Ascending aorta (tissue), 2 donors: ENCODE data around the gene C3orf49. TPM values are rescaled to one million over a fixed set of nuclear protein-coding genes. Genes with fewer than 3 reads are reported as not detected.

ENCODE experiments used
- DNase-seq, 2 donors: peaks; one replicate each; pipeline ENCODE4 v3.0.0-alpha.2; 2019; ENCODE audit warnings: low spot score in 2 of 2
- H3K27ac ChIP-seq, 2 donors: fragments of 200-600 bp; sonication (generic); one replicate each; pipeline ENCODE4 v1.5.1; 2016 to 2017; ENCODE audit warnings: mild to moderate bottlenecking in 1 of 2
- H3K27me3 ChIP-seq: fragments of 200-600 bp; sonication (generic); one replicate; pipeline ENCODE4 v1.5.1; 2017
- H3K36me3 ChIP-seq, 2 donors: fragments of 200-600 bp; sonication (generic); one replicate each; pipeline ENCODE4 v1.5.1; 2016
- H3K4me1 ChIP-seq, 2 donors: fragments of 200-600 bp; sonication (generic); one replicate each; pipeline ENCODE4 v1.5.1; 2016 to 2017; ENCODE audit warnings: mild to moderate bottlenecking in 1 of 2
- H3K4me3 ChIP-seq, 2 donors: fragments of 200-600 bp; sonication (generic); one replicate each; pipeline ENCODE4 v1.5.1; 2016 to 2017; ENCODE audit warnings: mild to moderate bottlenecking in 1 of 2
- H3K9me3 ChIP-seq, 2 donors: fragments of 200-600 bp; sonication (generic); one replicate each; pipeline ENCODE4 v1.5.1; 2016
- intact Hi-C: fragments of 100-400 bp; cut with DNase I; formaldehyde crosslinking; loops from one replicate; pipeline ENCODE4 v1.15.1; 2023
- total RNA-seq: library from RNA; depleted of rRNA; stranded (reverse); fragments of >200 nt; gene quantifications from one replicate; pipeline ENCODE4 v1.1.0, GENCODE V29; 2016
- TF ChIP-seq, protein P1 (sequence below), 3 experiments: fragments of 200-600 bp in 2 of 3; fragments of 450-650 bp in 1 of 3; sonication (generic) in 2 of 3; IDR thresholded peaks; one replicate each; pipeline ENCODE4 v1.5.1; 2016 to 2019; ENCODE audit warnings: antibody characterized with exemption in 3 of 3, mild to moderate bottlenecking in 1 of 3, moderate library complexity in 1 of 3

The C3orf49 gene
- total RNA-seq, 1 donor from 2014 or later = not detected

- Histone ChIP-seq H3K4me1 (no peaks in the 10 kb centered on the region), H3K27me3 (no peaks in the 10 kb centered on the region), H3K36me3 (no peaks in the 10 kb centered on the region), H3K4me3 (no peak overlapping the region), H3K9me3 (no peaks in the 10 kb centered on the region), H3K27ac (no peak overlapping the region)
- DNase-seq = no peak
- TF ChIP-seq, protein P1, sequence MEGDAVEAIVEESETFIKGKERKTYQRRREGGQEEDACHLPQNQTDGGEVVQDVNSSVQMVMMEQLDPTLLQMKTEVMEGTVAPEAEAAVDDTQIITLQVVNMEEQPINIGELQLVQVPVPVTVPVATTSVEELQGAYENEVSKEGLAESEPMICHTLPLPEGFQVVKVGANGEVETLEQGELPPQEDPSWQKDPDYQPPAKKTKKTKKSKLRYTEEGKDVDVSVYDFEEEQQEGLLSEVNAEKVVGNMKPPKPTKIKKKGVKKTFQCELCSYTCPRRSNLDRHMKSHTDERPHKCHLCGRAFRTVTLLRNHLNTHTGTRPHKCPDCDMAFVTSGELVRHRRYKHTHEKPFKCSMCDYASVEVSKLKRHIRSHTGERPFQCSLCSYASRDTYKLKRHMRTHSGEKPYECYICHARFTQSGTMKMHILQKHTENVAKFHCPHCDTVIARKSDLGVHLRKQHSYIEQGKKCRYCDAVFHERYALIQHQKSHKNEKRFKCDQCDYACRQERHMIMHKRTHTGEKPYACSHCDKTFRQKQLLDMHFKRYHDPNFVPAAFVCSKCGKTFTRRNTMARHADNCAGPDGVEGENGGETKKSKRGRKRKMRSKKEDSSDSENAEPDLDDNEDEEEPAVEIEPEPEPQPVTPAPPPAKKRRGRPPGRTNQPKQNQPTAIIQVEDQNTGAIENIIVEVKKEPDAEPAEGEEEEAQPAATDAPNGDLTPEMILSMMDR (IDR thresholded peaks at IDR 0.05) = no peak
- intact Hi-C loops = no loop called here
Measured at GRCh38 chr3:63851287-63851686, 32.2 kb downstream of the C3orf49 start.

- H3K4me3 ChIP-seq = no peak overlapping the region
- no peak for DNase-seq
- H3K9me3 ChIP-seq = no peaks in the 10 kb centered on the region
- H3K36me3 ChIP-seq = no peaks in the 10 kb centered on the region
- no peak overlapping the region for H3K27ac ChIP-seq
- TF ChIP-seq, protein P1 (IDR thresholded peaks at IDR 0.05) = no peak
- intact Hi-C loops = no loop called here
- H3K4me1 ChIP-seq = no peaks in the 10 kb centered on the region
- H3K27me3 ChIP-seq = no peaks in the 10 kb centered on the region
Measured at GRCh38 chr3:63853106-63853505, 34.0 kb downstream of the C3orf49 start.

DNA sequence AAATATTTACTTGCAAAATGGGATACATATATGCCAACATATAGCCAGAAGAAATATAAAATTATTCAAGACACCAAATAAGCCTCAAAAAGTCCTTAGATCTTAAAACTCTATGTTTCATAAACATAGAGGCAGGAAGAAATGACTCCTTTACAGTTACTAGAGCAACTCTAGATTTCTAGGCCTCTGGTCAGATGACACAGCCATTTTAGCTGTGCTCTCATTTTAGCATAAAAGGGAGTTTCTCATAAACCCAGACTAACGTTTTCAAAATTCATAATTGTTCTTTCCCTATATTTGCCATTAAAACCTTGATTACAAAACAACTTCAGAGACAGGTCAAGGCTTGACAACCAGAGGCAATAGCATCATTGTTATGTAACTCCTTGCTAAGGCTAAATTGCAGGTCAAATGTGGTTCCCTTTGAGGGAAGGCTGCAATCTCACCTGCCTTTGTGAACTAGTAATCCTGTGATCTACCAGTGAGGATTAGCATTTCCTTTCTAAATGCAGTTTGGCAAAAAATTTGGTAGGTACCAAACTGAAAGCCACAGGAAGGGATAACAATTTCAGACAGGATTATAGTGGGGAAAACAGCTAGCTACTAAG lies 36.3 kb downstream of the C3orf49 start:
- intact Hi-C loops = no loop called here
- TF ChIP-seq, protein P1 (IDR thresholded peaks at IDR 0.05) = no peak
- Histone ChIP-seq H3K27ac (no peak overlapping the region), H3K4me3 (no peak overlapping the region), H3K36me3 (no peaks in the 10 kb centered on the region), H3K9me3 (no peaks in the 10 kb centered on the region), H3K4me1 (no peaks in the 10 kb centered on the region), H3K27me3 (no peaks in the 10 kb centered on the region)
- no peak for DNase-seq

- Histone ChIP-seq H3K36me3 (no peaks in the 10 kb centered on the region), H3K4me3 (no peak overlapping the region), H3K9me3 (no peaks in the 10 kb centered on the region), H3K4me1 (no peaks in the 10 kb centered on the region), H3K27ac (no peak overlapping the region), H3K27me3 (no peaks in the 10 kb centered on the region)
- TF ChIP-seq, protein P1 (IDR thresholded peaks at IDR 0.05) = no peak
- intact Hi-C loops = no loop called here
- no peak for DNase-seq
Measured at GRCh38 chr3:63857311-63857710, 38.2 kb downstream of the C3orf49 start.

DNA sequence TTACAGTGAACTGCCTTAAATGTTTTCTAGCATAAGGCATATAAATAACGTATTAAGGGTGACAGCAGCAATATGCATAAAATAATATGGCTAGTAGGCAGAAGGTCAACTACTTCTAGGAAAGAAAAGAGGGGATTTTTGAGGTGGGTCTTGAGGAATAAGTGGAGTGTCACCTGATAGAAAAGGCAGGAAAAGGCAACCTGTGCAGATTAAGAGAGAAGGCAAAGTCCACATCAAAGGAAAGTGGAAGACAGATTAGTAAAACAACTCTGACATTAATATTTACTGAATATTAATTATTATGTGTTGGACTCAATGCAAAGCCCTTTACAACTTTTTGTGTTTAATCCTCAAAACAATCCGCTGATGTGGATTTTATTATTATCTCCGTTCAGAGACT lies 41.7 kb downstream of the C3orf49 start:
- Histone ChIP-seq H3K27ac (no peak overlapping the region), H3K9me3 (no peaks in the 10 kb centered on the region), H3K4me3 (no peak overlapping the region), H3K4me1 (peaks cover 0 to 3% of the 10 kb centered on the region in 2 donors), H3K27me3 (no peaks in the 10 kb centered on the region), H3K36me3 (no peaks in the 10 kb centered on the region)
- TF ChIP-seq, protein P1 (IDR thresholded peaks at IDR 0.05) = no peak
- intact Hi-C loops = loop anchor here (5.0 kb wide), 1 partner anchor 132 kb away; no protein-coding TSS in a partner anchor
- no peak for DNase-seq

- H3K4me1 ChIP-seq = peaks cover 0 to 3% of the 10 kb centered on the region in 2 donors
- intact Hi-C loops = loop anchor here (5.0 kb wide), 1 partner anchor 131 kb away; no protein-coding TSS in a partner anchor
- H3K27ac ChIP-seq = no peak overlapping the region
- TF ChIP-seq, protein P1 (IDR thresholded peaks at IDR 0.05) = no peak
- H3K36me3 ChIP-seq = no peaks in the 10 kb centered on the region
- DNase-seq = no peak
- H3K9me3 ChIP-seq = no peaks in the 10 kb centered on the region
- H3K4me3 ChIP-seq = no peak overlapping the region
- no peaks in the 10 kb centered on the region for H3K27me3 ChIP-seq
Measured at GRCh38 chr3:63861306-63861705, 42.2 kb downstream of the C3orf49 start.
